Measurements from ENCODE around the gene CLRN3.

CLRN3 gene

DNA sequence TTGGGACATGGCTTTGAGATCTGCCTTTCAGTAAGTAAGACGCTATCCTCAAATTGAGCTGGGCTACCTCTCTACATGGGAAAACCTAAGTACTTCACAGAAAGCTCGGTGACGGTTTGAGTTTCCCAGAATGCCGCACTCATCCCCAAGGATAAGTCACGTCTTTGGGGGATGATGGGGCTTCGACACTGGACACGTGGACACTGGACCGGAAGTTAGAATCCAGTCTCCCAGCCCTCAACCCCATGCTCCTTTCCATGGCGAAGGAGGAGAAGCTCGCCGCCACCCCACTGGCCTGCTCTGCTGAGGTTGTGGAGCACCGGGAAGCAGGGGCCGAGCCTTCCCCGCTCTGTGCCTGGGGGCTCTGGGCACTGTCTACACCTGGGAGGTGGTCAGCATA is 41.6 kb upstream of the CLRN3 start:
- H3K4me3 ChIP-seq (ENCODE audit: low read depth, low read length), result no peak overlapping the region
- TF ChIP-seq, protein P1, sequence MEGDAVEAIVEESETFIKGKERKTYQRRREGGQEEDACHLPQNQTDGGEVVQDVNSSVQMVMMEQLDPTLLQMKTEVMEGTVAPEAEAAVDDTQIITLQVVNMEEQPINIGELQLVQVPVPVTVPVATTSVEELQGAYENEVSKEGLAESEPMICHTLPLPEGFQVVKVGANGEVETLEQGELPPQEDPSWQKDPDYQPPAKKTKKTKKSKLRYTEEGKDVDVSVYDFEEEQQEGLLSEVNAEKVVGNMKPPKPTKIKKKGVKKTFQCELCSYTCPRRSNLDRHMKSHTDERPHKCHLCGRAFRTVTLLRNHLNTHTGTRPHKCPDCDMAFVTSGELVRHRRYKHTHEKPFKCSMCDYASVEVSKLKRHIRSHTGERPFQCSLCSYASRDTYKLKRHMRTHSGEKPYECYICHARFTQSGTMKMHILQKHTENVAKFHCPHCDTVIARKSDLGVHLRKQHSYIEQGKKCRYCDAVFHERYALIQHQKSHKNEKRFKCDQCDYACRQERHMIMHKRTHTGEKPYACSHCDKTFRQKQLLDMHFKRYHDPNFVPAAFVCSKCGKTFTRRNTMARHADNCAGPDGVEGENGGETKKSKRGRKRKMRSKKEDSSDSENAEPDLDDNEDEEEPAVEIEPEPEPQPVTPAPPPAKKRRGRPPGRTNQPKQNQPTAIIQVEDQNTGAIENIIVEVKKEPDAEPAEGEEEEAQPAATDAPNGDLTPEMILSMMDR (IDR thresholded peaks at IDR 0.05; ENCODE audit: borderline replicate concordance, insufficient read depth, low read depth, low read length), result no peak

DNA sequence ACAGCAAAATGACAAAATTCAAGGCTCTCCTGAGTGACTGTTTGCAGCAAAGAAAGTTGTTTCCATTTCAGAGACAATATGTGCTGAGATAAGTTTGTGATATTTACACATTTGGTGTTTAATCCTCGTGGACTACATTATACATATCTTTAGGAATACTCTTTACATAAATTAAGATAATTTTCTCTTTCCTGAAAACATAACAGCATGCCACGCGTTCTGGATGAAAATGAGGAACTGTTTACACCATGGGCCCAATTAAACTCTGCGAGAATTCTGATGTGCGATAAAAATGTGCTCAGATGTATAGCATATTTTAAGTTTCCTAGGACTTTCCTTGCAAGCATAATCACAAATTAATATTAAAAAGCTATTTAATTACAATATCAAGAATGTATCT is 40.5 kb upstream of the CLRN3 start:
- no peak overlapping the region for H3K4me3 ChIP-seq (ENCODE audit: low read depth, low read length)
- TF ChIP-seq, protein P1 (IDR thresholded peaks at IDR 0.05; ENCODE audit: borderline replicate concordance, insufficient read depth, low read depth, low read length), result no peak

DNA sequence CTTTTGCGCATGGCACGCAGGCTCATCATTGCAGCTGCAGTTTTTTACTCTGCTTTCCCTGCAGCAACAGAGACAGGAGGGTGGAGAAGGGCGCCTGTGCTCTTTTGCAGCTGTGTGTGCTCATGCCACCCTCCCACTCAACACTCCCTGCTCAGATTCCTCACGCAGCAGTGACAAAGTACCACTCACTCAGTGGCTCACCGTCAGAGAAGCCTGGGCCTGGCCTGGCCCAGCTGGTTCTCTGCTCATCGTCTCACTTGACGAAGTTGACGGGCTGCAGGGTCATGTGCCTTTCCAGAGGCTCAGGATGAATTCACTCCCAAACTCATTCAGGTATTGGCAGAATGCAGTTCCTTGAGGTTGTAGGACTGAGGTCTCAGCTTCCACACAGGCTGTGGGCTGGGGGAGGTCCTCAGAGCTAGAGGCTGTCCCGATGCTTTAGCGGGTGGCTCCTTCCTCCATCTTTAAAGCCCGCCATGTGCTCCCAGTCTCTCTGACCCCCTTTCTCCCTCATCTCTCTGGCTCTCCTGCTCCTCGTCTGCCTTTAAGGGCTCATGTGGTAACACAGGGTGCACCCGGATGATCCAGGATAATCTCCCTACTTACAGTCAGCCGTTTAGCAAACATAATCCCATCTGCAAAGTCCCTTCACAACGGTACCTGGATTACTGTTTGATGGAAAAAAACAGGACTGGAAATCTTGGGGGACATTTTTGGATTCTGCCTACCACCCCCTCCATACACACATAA is 40.0 kb upstream of the CLRN3 start:
- no peak overlapping the region for H3K4me3 ChIP-seq (ENCODE audit: low read depth, low read length)
- TF ChIP-seq, protein P1 (IDR thresholded peaks at IDR 0.05; ENCODE audit: borderline replicate concordance, insufficient read depth, low read depth, low read length), result no peak

DNA sequence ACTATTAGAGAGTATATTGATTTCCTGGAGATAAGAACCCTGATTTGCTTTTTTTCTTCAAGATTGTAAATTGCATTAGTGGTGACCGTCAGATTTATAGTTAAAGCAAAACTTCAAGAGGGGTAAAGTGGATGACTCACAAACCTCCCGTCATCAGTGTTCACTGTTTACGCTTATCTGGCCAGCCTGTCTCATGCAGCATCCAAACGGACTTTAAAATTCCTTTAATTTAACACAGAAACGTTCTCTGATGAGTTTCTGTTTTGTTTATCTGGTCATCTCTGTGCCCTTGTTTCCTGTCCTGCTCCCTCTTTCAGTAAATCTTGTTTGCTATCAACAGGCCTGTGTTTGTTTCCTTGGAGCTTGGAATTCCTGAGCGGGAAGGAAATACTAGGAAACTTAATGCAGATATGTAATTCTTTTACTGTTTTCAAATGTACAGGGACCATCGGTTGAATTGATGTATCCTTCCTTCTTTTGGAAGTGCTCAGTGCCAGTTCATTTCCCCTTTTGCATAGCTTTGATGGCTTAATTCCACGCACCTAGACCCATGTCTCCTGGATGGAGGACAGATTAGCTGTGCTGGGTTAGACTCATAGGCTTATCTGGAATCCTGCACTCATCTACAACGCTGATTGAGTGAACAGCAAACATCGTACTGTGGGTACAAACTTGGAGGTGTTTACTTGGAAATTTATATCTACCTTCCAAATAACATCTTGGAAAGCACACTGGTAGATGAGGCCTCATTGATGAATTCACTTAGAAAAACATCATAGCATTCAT is 35.5 kb upstream of the CLRN3 start:
- TF ChIP-seq, protein P1 (IDR thresholded peaks at IDR 0.05; ENCODE audit: borderline replicate concordance, insufficient read depth, low read depth, low read length), result no peak
- no peak overlapping the region for H3K4me3 ChIP-seq (ENCODE audit: low read depth, low read length)

DNA sequence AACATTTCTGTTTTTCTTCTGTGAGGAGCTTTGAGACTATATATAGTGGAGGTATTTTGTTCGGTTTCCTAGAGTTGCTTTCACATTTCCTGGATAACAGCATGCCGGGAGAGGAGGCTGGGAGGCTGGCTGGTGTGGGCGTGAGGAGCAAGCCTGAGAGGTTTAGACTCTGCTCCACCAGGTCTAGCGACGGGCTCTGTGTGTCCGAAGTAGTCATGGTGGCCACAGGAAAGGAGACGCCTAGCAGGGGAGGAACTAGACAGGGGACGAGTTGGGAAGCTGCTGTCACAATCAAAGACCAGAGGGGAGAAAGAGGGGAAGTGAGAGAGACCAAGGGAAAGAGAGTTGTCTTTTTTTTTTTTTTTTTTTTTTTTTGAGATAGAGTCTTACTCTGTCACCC is 33.7 kb upstream of the CLRN3 start:
- TF ChIP-seq, protein P1 (IDR thresholded peaks at IDR 0.05; ENCODE audit: borderline replicate concordance, insufficient read depth, low read depth, low read length), result no peak

DNA sequence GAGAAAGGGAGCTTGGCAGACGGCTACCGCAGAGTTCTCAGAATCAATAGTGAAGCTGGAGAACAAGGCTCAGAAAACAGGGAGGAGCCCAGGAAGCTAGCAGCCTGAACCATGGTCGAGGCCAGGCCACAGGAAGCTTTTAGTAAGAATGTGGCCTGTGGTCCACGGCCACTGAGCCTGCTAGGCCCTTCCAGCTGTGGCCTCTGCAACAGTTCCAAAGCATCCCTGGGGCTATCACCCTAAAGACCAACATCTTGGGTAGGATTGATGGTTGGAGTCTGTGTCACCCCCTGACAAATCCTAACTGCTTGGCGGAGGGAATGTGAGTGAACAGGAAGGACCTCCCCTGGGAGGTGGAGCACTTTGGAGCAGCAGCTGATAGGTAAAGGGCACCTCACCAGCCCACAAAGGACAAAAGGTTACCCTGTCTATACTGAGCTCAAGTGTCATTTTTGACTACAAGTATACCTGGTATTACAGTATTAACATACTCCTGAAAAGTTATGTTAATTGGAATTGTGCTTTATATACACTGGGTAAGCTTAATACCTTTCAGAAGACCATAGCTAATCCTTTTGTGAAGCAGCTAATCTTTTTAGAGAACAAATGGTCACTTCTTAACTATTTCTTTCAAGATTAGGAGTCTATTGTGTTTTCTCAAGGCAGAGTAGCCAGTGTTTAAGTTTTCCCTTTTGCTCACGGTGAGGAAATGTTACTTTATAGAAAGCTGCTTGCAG is 32.9 kb upstream of the CLRN3 start:
- H3K4me3 ChIP-seq (ENCODE audit: low read depth, low read length), result no peak overlapping the region
- TF ChIP-seq, protein P1 (IDR thresholded peaks at IDR 0.05; ENCODE audit: borderline replicate concordance, insufficient read depth, low read depth, low read length), result no peak

More for the DNA sequence above, 33.7 kb upstream of the CLRN3 start:
- H3K4me3 ChIP-seq (ENCODE audit: low read depth, low read length), result no peak overlapping the region

All from GM12875 (cell line).